Body of pancreas (tissue), 4 donors: ENCODE data around the gene SSR4.

Experiments
- CTCF ChIP-seq, 7 experiments: fragments of 450-650 bp in 4 of 7; fragments of 200-600 bp in 3 of 7; sonication (generic) in 3 of 7; IDR thresholded peaks; one replicate each; pipeline ENCODE4 v1.5.1; 2016 to 2019; ENCODE audit warnings: antibody characterized with exemption in 7 of 7
- POLR2A ChIP-seq, 3 donors: fragments of 450-650 bp; IDR thresholded peaks; one replicate each; pipeline ENCODE4 v1.6.1; 2016; ENCODE audit warnings: antibody characterized with exemption in 3 of 3, mild to moderate bottlenecking in 2 of 3

- TF ChIP-seq CTCF (IDR thresholded peaks at IDR 0.05), result no peak
- no peak for TF ChIP-seq POLR2A (IDR thresholded peaks at IDR 0.05)
Measured at GRCh38 chrX:153782871-153783270, 11.6 kb upstream of the SSR4 start.
